ENCODE measurements around the gene AP2A2. TPM values are rescaled to one million over a fixed set of nuclear protein-coding genes. Genes with fewer than 3 reads are reported as not detected.

The AP2A2 gene
- total RNA-seq, 3 donors from 2014 or later, result 44.6 to 112 (median 54.7) TPM

DNA sequence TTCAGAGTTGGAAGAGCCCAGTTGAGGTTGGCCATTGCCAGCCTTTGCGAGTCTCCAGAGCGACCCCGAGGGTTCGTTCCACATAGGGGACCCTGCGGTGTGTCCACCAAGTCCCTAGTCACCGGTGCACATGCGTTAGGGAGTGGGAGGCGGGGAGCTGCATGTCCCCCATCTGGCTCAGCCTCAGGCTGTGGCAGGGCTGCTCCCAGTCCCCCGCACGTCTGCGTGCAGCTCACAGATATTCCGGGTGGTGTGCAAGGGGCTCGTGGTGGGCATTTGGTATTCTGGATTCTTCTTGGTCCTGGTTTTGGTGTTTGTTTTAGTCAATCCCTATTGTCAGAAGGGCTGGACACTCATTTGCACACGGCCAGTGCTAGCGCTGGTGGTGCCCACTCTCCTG, 62.0 kb downstream of the AP2A2 start:
- intact Hi-C loops (cut with DNase I; ENCODE audit: low total_unique reads), result loop anchor here (10.0 kb wide), 1 partner anchor 123 kb away; no protein-coding TSS in a partner anchor
- Histone ChIP-seq H3K36me3 (peaks cover 6% of the 10 kb centered on the region), H3K4me3 (no peak overlapping the region), H3K4me1 (no peaks in the 10 kb centered on the region), H3K27ac (no peak overlapping the region), H3K27me3 (no peaks in the 10 kb centered on the region), H3K9me3 (no peaks in the 10 kb centered on the region)
- TF ChIP-seq, protein P1, sequence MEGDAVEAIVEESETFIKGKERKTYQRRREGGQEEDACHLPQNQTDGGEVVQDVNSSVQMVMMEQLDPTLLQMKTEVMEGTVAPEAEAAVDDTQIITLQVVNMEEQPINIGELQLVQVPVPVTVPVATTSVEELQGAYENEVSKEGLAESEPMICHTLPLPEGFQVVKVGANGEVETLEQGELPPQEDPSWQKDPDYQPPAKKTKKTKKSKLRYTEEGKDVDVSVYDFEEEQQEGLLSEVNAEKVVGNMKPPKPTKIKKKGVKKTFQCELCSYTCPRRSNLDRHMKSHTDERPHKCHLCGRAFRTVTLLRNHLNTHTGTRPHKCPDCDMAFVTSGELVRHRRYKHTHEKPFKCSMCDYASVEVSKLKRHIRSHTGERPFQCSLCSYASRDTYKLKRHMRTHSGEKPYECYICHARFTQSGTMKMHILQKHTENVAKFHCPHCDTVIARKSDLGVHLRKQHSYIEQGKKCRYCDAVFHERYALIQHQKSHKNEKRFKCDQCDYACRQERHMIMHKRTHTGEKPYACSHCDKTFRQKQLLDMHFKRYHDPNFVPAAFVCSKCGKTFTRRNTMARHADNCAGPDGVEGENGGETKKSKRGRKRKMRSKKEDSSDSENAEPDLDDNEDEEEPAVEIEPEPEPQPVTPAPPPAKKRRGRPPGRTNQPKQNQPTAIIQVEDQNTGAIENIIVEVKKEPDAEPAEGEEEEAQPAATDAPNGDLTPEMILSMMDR (IDR thresholded peaks at IDR 0.05), result no peak
- TF ChIP-seq POLR2A (IDR thresholded peaks at IDR 0.05), result no peak
- no peak for TF ChIP-seq POLR2AphosphoS5 (IDR thresholded peaks at IDR 0.05)
- no peak for DNase-seq (ENCODE audit: low spot score in 2 of 2)

DNA sequence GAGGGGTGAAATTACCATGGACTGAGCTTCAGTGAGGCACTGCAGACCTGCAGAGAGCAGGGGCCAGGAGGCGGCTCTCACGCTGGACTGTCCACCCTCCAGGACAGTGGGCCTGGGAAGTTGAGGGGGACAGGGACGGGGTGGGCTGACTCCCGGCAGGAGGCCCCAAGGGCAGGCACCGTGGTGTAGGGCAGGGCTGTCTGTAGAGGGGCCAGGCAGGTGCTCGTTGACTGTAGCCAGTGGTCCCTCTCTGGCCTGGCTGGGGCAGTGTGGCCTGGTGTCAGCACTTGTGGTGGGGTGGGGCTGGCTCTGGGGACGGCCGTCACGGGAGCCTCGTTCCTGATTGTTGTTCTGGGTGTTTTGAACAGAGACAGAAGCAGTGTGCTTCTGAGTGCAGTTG, 64.4 kb downstream of the AP2A2 start:
- Histone ChIP-seq H3K9me3 (no peaks in the 10 kb centered on the region), H3K4me3 (no peak overlapping the region), H3K27me3 (no peaks in the 10 kb centered on the region), H3K36me3 (peaks cover 6% of the 10 kb centered on the region), H3K27ac (no peak overlapping the region), H3K4me1 (no peaks in the 10 kb centered on the region)
- TF ChIP-seq, protein P1 (IDR thresholded peaks at IDR 0.05), result no peak
- TF ChIP-seq POLR2AphosphoS5 (IDR thresholded peaks at IDR 0.05) (no peak), POLR2A (IDR thresholded peaks at IDR 0.05) (no peak)
- intact Hi-C loops (cut with DNase I; ENCODE audit: low total_unique reads), result no loop called here
- DNase-seq (ENCODE audit: low spot score in 2 of 2), result no peak

DNA sequence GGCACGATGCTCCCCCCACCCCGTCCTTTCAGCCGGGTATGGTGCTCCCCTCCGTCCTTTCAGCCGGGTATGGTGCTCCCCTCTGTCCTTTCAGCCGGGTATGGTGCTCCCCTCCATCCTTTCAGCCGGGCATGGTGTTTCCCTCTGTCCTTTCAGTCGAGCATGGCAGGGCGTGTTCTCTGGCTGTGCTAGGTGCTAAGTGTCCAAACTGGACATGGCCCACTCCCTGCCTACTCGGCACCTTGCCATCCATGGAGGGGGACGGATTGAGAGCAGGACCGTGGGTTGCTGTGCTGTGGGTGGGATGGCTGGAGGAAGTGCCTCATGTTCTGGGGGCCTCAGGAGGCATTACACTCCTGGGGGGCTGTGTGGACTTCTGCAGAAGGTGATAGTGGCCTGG, 65.4 kb downstream of the AP2A2 start:
- no peaks in the 10 kb centered on the region for H3K27me3 ChIP-seq
- no peak overlapping the region for H3K27ac ChIP-seq
- no peak for DNase-seq (ENCODE audit: low spot score in 2 of 2)
- TF ChIP-seq POLR2AphosphoS5 (IDR thresholded peaks at IDR 0.05) (no peak), POLR2A (IDR thresholded peaks at IDR 0.05) (no peak)
- TF ChIP-seq, protein P1 (IDR thresholded peaks at IDR 0.05), result no peak
- intact Hi-C loops (cut with DNase I; ENCODE audit: low total_unique reads), result no loop called here
- H3K36me3 ChIP-seq, result peaks cover 6% of the 10 kb centered on the region
- no peaks in the 10 kb centered on the region for H3K4me1 ChIP-seq
- H3K4me3 ChIP-seq, result no peak overlapping the region
- H3K9me3 ChIP-seq, result no peaks in the 10 kb centered on the region

DNA sequence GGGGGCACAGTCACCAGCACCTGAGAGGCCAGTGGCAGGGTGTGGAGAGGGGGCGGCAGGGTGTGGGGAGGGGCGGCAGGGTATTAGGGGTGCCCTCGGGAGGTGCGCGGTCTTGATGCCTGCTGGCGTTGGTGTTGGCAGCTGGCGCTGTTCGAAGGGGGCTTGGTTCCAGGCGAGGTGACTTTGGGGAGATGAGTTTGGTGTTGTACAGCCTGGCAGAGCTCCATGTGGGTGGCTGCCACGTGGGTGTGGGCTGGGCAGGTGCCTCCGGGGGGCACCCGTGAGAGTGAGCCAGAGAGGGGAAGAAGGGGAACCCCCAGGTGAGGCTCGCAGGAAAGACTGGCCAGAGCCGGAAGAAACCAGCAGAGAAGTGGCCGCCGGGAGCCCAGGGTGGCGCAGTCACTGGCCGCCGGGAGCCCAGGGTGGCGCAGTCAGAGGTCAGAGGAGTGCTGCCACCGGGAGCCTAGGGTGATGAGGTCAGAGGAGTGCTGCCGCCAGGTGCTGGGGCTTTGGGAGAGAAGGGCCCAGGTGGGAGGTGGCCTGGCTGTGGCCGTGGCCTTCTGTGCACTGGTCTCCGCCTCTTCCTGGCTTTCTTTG, 66.1 kb downstream of the AP2A2 start:
- no peaks in the 10 kb centered on the region for H3K27me3 ChIP-seq
- no peak overlapping the region for H3K4me3 ChIP-seq
- H3K4me1 ChIP-seq, result no peaks in the 10 kb centered on the region
- no peaks in the 10 kb centered on the region for H3K9me3 ChIP-seq
- intact Hi-C loops (cut with DNase I; ENCODE audit: low total_unique reads), result no loop called here
- DNase-seq (ENCODE audit: low spot score in 2 of 2), result no peak
- no peak overlapping the region for H3K27ac ChIP-seq
- peaks cover 6% of the 10 kb centered on the region for H3K36me3 ChIP-seq
- TF ChIP-seq POLR2A (IDR thresholded peaks at IDR 0.05) (no peak), POLR2AphosphoS5 (IDR thresholded peaks at IDR 0.05) (no peak)
- TF ChIP-seq, protein P1 (IDR thresholded peaks at IDR 0.05), result no peak

DNA sequence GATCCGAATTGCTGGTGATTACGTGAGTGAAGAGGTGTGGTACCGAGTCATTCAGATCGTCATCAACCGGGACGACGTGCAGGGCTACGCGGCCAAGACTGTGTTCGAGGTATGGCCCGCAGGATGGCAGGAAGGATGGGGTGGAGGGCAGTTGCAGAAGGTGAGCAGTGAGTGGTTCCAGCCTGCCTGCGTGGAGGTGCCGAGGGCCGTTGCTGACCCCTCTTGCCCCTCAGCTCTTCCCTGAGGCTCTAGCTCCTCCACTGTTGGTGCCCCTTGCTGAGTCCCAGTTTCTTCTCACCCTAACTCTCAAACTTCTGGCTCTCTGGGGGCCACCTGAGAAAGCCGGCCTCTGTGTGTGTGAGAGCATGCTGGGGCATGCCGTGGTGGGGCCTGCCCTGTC, 66.9 kb downstream of the AP2A2 start:
- Histone ChIP-seq H3K27ac (no peak overlapping the region), H3K27me3 (no peaks in the 10 kb centered on the region), H3K4me1 (no peaks in the 10 kb centered on the region), H3K4me3 (no peak overlapping the region), H3K9me3 (no peaks in the 10 kb centered on the region), H3K36me3 (peaks cover 6% of the 10 kb centered on the region)
- TF ChIP-seq, protein P1 (IDR thresholded peaks at IDR 0.05), result no peak
- TF ChIP-seq POLR2AphosphoS5 (IDR thresholded peaks at IDR 0.05), result no peak
- no peak for TF ChIP-seq POLR2A (IDR thresholded peaks at IDR 0.05)
- intact Hi-C loops (cut with DNase I; ENCODE audit: low total_unique reads), result no loop called here
- DNase-seq (ENCODE audit: low spot score in 2 of 2), result no peak

Data from breast epithelium (tissue), 4 donors.